Sigmoid colon (tissue), 7 donors: ENCODE results near the gene S100A1. TPM values are rescaled to one million over a fixed set of nuclear protein-coding genes. Genes with fewer than 3 reads are reported as not detected.
A peak's percentile ranks its signal among the peaks of the same experiment; 100 is the strongest.

Experiments used
- DNase-seq: peaks from one replicate; pipeline ENCODE4 v3.0.0-alpha.2; 2019
- H3K27ac ChIP-seq, 4 donors: fragments of 200-600 bp; sonication (generic); one replicate each; pipeline ENCODE4 v1.5.1; 2016 to 2019; ENCODE audit warnings: mild to moderate bottlenecking in 1 of 4
- H3K27me3 ChIP-seq, 3 donors: fragments of 200-600 bp; sonication (generic); one replicate each; pipeline ENCODE4 v1.5.1; 2019; ENCODE audit warnings: mild to moderate bottlenecking in 1 of 3
- H3K36me3 ChIP-seq, 4 donors: fragments of 200-600 bp; sonication (generic); one replicate each; pipeline ENCODE4 v1.5.1; 2016 to 2019
- H3K4me1 ChIP-seq, 4 donors: fragments of 200-600 bp; sonication (generic); one replicate each; pipeline ENCODE4 v1.5.1; 2017 to 2019
- H3K4me3 ChIP-seq, 4 donors: fragments of 200-600 bp; sonication (generic); one replicate each; pipeline ENCODE4 v1.5.1; 2017 to 2019; ENCODE audit warnings: mild to moderate bottlenecking in 2 of 4, moderate library complexity in 1 of 4
- H3K9me3 ChIP-seq, 4 donors: fragments of 200-600 bp in 3 of 4; sonication (generic) in 3 of 4; one replicate each; pipeline versions ENCODE4 v1.5.1 to v1.6.1; 2013 to 2019
- EP300 ChIP-seq, 4 donors: sonication (generic); formaldehyde crosslinking; IDR thresholded peaks; one replicate each; pipeline ENCODE4 v1.6.1; 2017; ENCODE audit warnings: antibody characterized with exemption in 4 of 4
- POLR2A ChIP-seq, 2 donors: fragments of 450-650 bp; IDR thresholded peaks; one replicate each; pipeline ENCODE4 v1.6.1; 2016; ENCODE audit warnings: antibody characterized with exemption in 2 of 2, mild to moderate bottlenecking in 2 of 2, moderate library complexity in 2 of 2
- POLR2AphosphoS5 ChIP-seq, 4 donors: sonication (generic); formaldehyde crosslinking; IDR thresholded peaks; one replicate each; pipeline ENCODE4 v1.6.1; 2017; ENCODE audit warnings: antibody characterized with exemption in 4 of 4
- WGBS, 2 donors: extraction: QIAGEN DNeasy Blood & Tissue Kit; methylation state at CpG; one replicate each; pipeline ENCODE4 v1.1.7; 2013; 5-methylcytosine and 5-hydroxymethylcytosine counted together
- intact Hi-C: fragments of 100-400 bp; cut with DNase I; formaldehyde crosslinking; loops from one replicate; pipeline ENCODE4 v1.15.1; 2023
- polyA plus RNA-seq, 3 donors: library from polyadenylated mRNA; stranded (reverse); fragments of 200-250 nt; gene quantifications; one replicate each; pipeline ENCODE4 v1.2.3, GENCODE V29; 2013
- total RNA-seq, 4 donors: library from RNA; depleted of rRNA; stranded (reverse); fragments of >200 nt; gene quantifications; one replicate each; pipeline ENCODE4 v1.1.0, GENCODE V29; 2016
- TF ChIP-seq, protein P1 (sequence below), 4 experiments: fragments of 450-650 bp in 3 of 4; fragments of 200-600 bp in 1 of 4; IDR thresholded peaks; one replicate each; pipeline ENCODE4 v1.5.1; 2016 to 2019; ENCODE audit warnings: antibody characterized with exemption in 4 of 4, mild to moderate bottlenecking in 3 of 4, moderate library complexity in 2 of 4
- donor health status: healthy with polysubstance abuse.
- donor health status: Bipolar disorder and iron deficiency.
- donor health status: healthy.

The S100A1 gene
- total and polyA plus RNA-seq, 7 donors, result 2.3 to 22.2 (median 6.6) TPM

DNA sequence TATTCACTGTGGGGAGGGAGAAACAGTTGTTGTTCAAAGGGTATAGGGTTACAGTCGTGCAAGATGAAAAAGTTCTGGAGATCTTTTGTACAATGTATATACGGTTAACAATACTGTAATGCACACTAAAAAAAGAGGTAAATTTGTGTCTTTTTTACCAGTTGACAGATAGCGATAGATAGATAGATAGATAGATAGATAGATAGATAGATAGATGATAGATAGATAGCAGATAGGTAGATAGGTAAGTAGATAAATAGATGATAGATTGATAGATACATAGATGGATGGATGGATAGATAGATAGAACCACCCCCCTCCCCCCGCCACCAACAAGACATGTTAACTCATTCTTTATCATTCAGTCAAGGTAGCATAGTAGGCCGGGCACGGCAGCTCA, 25.5 kb upstream of the S100A1 start:
- intact Hi-C loops, result no loop called here
- WGBS, 2 donors, result 86 to 91% methylated on average over 6 of the region's 6 CpGs
- H3K4me3 ChIP-seq, result no peak overlapping the region

DNA sequence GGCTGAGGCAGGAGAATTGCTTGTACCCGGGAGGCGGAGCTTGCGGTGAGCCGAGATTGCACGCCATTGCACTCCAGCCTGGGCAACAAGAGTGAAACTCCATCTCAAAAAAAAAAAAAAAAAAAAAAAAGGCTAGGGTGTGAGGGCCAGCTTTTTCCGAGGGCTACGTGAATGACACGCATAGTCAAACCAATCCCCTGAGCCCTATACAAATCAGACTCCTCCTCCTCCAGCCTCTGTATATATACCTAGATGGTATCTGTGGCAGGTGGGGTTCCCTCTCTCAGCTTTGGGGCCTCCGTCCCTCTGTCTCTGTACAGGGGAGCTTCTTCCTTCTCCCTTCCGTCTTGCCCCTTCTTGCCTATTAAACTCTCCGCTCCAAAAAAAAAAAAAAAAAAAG, 22.0 kb upstream of the S100A1 start:
- H3K4me3 ChIP-seq, result no peak overlapping the region
- H3K27me3 ChIP-seq, result no peaks in the 10 kb centered on the region
- H3K9me3 ChIP-seq, result no peaks in the 10 kb centered on the region
- intact Hi-C loops, result no loop called here
- H3K36me3 ChIP-seq, result peaks cover 0 to 27% (median 13%) of the 10 kb centered on the region in 4 donors
- peaks cover 0 to 33% (median 28%) of the 10 kb centered on the region in 4 donors for H3K4me1 ChIP-seq
- no peak for TF ChIP-seq POLR2AphosphoS5 (IDR thresholded peaks at IDR 0.05)
- TF ChIP-seq, protein P1, sequence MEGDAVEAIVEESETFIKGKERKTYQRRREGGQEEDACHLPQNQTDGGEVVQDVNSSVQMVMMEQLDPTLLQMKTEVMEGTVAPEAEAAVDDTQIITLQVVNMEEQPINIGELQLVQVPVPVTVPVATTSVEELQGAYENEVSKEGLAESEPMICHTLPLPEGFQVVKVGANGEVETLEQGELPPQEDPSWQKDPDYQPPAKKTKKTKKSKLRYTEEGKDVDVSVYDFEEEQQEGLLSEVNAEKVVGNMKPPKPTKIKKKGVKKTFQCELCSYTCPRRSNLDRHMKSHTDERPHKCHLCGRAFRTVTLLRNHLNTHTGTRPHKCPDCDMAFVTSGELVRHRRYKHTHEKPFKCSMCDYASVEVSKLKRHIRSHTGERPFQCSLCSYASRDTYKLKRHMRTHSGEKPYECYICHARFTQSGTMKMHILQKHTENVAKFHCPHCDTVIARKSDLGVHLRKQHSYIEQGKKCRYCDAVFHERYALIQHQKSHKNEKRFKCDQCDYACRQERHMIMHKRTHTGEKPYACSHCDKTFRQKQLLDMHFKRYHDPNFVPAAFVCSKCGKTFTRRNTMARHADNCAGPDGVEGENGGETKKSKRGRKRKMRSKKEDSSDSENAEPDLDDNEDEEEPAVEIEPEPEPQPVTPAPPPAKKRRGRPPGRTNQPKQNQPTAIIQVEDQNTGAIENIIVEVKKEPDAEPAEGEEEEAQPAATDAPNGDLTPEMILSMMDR (IDR thresholded peaks at IDR 0.05), result no peak
- DNase-seq, result no peak
- 90 to 98% methylated on average over 11 of the region's 11 CpGs for WGBS, 2 donors
- no peak overlapping the region for H3K27ac ChIP-seq

More for the DNA sequence above, 25.5 kb upstream of the S100A1 start:
- H3K27me3 ChIP-seq, result no peaks in the 10 kb centered on the region
- peaks cover 0 to 24% (median 13%) of the 10 kb centered on the region in 4 donors for H3K36me3 ChIP-seq
- TF ChIP-seq POLR2A (IDR thresholded peaks at IDR 0.05), result no peak
- TF ChIP-seq EP300 (IDR thresholded peaks at IDR 0.05), result no peak
- no peak for TF ChIP-seq POLR2AphosphoS5 (IDR thresholded peaks at IDR 0.05)
- TF ChIP-seq, protein P1 (IDR thresholded peaks at IDR 0.05), result no peak
- H3K4me1 ChIP-seq, result no peaks in the 10 kb centered on the region
- DNase-seq, result no peak
- H3K9me3 ChIP-seq, result no peaks in the 10 kb centered on the region
- H3K27ac ChIP-seq, result no peak overlapping the region

DNA sequence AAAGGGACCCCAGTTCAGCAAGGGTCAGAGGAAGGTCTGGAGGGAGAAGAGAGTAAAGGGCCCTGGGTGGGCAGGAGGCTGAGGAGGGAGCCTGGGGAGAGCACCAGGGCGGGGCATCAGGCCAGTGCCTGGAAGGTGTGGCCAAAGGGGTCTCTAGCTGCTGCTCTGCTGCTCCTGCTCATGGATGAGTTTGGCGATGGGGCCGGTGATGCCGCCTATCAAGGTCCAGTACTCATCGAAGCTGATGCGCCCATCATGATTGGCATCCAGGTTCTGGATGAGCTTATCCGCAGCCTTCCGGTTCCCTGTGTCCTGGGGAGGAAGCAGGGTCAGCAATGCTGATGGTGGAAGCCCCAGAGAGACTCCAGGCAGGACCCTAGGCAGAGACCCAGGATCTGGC, 20.9 kb upstream of the S100A1 start:
- intact Hi-C loops, result no loop called here
- Histone ChIP-seq H3K4me1 (peaks cover 0 to 42% (median 36%) of the 10 kb centered on the region in 4 donors), H3K27ac (peak overlapping the region; percentile 78 to 90 (median 84)), H3K9me3 (no peaks in the 10 kb centered on the region), H3K4me3 (no peak overlapping the region), H3K27me3 (no peaks in the 10 kb centered on the region), H3K36me3 (peaks cover 0 to 27% (median 13%) of the 10 kb centered on the region in 4 donors)
- 95 to 97% methylated on average over 8 of the region's 8 CpGs for whole genome bisulfite sequencing, 2 donors
- TF ChIP-seq EP300 (IDR thresholded peaks at IDR 0.05), result no peak
- no peak for TF ChIP-seq POLR2A (IDR thresholded peaks at IDR 0.05)
- TF ChIP-seq, protein P1 (IDR thresholded peaks at IDR 0.05), result no peak
- no peak for TF ChIP-seq POLR2AphosphoS5 (IDR thresholded peaks at IDR 0.05)
- no peak for DNase-seq

DNA sequence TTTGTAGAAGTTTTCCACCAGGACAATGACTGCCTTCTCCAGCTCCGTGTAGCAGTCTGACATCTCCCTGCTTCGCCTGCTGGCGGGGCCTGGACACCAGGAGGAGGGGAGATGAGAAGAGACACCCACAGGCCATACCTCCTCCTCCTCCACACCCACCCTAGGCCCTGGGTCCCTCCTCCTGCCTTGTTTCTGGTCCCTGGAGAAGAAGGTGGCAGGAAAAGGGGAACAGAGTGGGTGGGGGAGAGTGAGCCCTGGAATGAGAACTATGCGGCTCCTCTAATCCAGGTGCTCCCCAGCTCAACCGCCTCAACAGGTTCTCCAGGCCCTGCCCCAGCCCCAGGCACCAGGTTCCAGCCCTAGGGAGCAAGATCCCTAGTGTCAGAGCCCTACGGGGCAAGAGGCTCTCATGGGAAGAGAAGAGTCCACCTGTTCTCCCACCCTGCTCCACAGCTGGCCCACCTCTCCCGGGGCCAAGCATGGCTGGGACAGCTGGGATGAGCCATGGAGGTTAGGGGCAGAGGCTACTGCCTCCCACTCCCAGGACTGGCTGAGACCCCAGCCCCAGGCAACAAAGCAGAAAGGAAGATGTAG, 20.0 kb upstream of the S100A1 start:
- H3K27me3 ChIP-seq, result no peaks in the 10 kb centered on the region
- H3K9me3 ChIP-seq, result no peaks in the 10 kb centered on the region
- peaks cover 0 to 45% (median 38%) of the 10 kb centered on the region in 4 donors for H3K4me1 ChIP-seq
- H3K36me3 ChIP-seq, result peaks cover 0 to 27% (median 13%) of the 10 kb centered on the region in 4 donors
- peak overlapping the region; percentile 78 to 90 (median 84) for H3K27ac ChIP-seq
- no peak for DNase-seq
- TF ChIP-seq, protein P1 (IDR thresholded peaks at IDR 0.05), result no peak
- TF ChIP-seq EP300 (IDR thresholded peaks at IDR 0.05) (no peak), POLR2A (IDR thresholded peaks at IDR 0.05) (no peak), POLR2AphosphoS5 (IDR thresholded peaks at IDR 0.05) (no peak)
- intact Hi-C loops, result no loop called here
- WGBS, 2 donors, result 75 to 80% methylated on average over 7 of the region's 7 CpGs
- peak overlapping the region; percentile 1 to 39 (median 25) for H3K4me3 ChIP-seq
